ENCODE results near the gene NT5DC3. TPM values are rescaled to one million over a fixed set of nuclear protein-coding genes. Genes with fewer than 3 reads are reported as not detected.

NT5DC3 gene
- total and polyA plus RNA-seq, 4 donors = 1.3 to 9.0 (median 4.4) TPM

DNA sequence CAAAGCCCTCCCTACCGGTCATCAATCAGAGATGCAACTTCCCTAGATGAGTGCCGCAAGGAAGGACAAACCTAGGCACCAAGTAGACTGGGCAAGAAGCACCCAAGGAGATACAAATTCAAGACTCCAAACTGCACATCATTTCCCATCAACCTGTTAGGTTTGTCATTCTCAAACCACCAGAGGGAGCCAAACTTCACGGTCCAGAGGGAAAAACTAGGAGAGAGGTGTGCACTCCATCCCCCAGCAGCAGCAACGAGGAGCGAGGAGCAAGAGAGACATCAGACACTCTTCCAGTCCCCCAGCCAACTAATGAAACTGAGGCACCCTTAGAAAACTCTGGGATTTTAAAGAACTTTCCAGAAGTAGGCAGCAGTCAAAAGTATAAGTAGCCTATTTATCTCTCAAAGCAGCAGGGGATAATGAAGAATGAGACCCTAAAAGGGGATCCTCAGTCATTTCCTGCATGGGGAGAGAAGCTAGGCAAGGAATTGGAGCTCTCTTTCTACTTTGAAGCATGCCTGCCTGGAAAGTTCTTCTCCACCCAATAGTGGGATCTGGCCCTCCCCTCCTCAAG, 37.0 kb upstream of the NT5DC3 start:
- DNase-seq (ENCODE audit: low spot score) = peak; percentile 52
- Histone ChIP-seq H3K27ac (ENCODE audit: low read depth in 1 of 2, low read length in 2 of 2) (no peak overlapping the region), H3K9ac (ENCODE audit: low read depth in 1 of 2, low read length in 2 of 2) (no peak overlapping the region), H3K27me3 (ENCODE audit: control insufficient read depth in 4 of 4, insufficient read depth in 4 of 4, low read length in 3 of 4) (no peaks in the 10 kb centered on the region), H3K36me3 (ENCODE audit: control insufficient read depth in 4 of 4, insufficient read depth in 3 of 4, low read depth in 1 of 4, low read length in 3 of 4) (no peaks in the 10 kb centered on the region), H3K9me3 (ENCODE audit: control insufficient read depth in 4 of 4, low read length in 3 of 4) (no peaks in the 10 kb centered on the region), H3K4me1 (ENCODE audit: control insufficient read depth in 4 of 4, insufficient read depth in 4 of 4, low read length in 3 of 4) (no peaks in the 10 kb centered on the region), H3K4me3 (ENCODE audit: low read depth in 1 of 3, low read length in 3 of 3) (no peak overlapping the region)
- 9% methylated on average over 5 of the region's 5 CpGs for WGBS
- TF ChIP-seq, protein P1, sequence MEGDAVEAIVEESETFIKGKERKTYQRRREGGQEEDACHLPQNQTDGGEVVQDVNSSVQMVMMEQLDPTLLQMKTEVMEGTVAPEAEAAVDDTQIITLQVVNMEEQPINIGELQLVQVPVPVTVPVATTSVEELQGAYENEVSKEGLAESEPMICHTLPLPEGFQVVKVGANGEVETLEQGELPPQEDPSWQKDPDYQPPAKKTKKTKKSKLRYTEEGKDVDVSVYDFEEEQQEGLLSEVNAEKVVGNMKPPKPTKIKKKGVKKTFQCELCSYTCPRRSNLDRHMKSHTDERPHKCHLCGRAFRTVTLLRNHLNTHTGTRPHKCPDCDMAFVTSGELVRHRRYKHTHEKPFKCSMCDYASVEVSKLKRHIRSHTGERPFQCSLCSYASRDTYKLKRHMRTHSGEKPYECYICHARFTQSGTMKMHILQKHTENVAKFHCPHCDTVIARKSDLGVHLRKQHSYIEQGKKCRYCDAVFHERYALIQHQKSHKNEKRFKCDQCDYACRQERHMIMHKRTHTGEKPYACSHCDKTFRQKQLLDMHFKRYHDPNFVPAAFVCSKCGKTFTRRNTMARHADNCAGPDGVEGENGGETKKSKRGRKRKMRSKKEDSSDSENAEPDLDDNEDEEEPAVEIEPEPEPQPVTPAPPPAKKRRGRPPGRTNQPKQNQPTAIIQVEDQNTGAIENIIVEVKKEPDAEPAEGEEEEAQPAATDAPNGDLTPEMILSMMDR (IDR thresholded peaks at IDR 0.05; ENCODE audit: low read depth, low read length, missing input control) = peak; percentile 63
- no peak for TF ChIP-seq FOXA2 (IDR thresholded peaks at IDR 0.05)
- peak; percentile 92 to 97 for TF ChIP-seq RAD21 (IDR thresholded peaks at IDR 0.05)

DNA sequence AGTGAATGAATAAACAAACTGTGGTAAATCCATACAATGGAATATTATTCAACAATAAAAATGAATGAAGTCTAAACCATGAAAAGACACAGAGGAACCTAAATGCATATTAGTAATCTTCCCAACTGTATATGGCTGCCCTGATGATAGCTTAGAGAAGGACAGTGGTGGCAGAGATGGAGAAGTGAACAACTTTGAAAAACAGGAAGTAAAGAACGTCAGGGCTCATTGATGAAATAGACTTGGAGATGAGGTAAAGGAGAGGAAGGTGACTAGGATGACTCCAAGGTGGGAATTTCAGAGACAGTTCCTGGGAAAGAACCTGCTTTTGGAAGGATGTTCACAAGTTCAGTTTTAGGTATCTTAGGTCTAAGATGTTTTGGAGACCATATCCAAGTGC, 36.3 kb upstream of the NT5DC3 start:
- H3K9me3 ChIP-seq (ENCODE audit: control insufficient read depth in 4 of 4, low read length in 3 of 4) = no peaks in the 10 kb centered on the region
- DNase-seq (ENCODE audit: low spot score) = no peak
- WGBS = 63% methylated on average over 1 of the region's 1 CpG
- H3K27ac ChIP-seq (ENCODE audit: low read depth in 1 of 2, low read length in 2 of 2) = no peak overlapping the region
- H3K9ac ChIP-seq (ENCODE audit: low read depth in 1 of 2, low read length in 2 of 2) = no peak overlapping the region
- no peaks in the 10 kb centered on the region for H3K36me3 ChIP-seq (ENCODE audit: control insufficient read depth in 4 of 4, insufficient read depth in 3 of 4, low read depth in 1 of 4, low read length in 3 of 4)
- H3K4me1 ChIP-seq (ENCODE audit: control insufficient read depth in 4 of 4, insufficient read depth in 4 of 4, low read length in 3 of 4) = no peaks in the 10 kb centered on the region
- no peaks in the 10 kb centered on the region for H3K27me3 ChIP-seq (ENCODE audit: control insufficient read depth in 4 of 4, insufficient read depth in 4 of 4, low read length in 3 of 4)
- TF ChIP-seq JUND (IDR thresholded peaks at IDR 0.05) (no peak), FOXA1 (IDR thresholded peaks at IDR 0.05) (no peak), SP1 (IDR thresholded peaks at IDR 0.05) (no peak), HNF4G (IDR thresholded peaks at IDR 0.05) (no peak), YY1 (IDR thresholded peaks at IDR 0.05) (no peak), TAF1 (conservative IDR thresholded peaks at IDR 0.05) (no peak), NR2F2 (IDR thresholded peaks at IDR 0.05) (no peak), HNF4A (conservative IDR thresholded peaks at IDR 0.05) (no peak), RXRA (IDR thresholded peaks at IDR 0.05) (no peak), RAD21 (IDR thresholded peaks at IDR 0.05) (no peak)
- TF ChIP-seq, protein P2, sequence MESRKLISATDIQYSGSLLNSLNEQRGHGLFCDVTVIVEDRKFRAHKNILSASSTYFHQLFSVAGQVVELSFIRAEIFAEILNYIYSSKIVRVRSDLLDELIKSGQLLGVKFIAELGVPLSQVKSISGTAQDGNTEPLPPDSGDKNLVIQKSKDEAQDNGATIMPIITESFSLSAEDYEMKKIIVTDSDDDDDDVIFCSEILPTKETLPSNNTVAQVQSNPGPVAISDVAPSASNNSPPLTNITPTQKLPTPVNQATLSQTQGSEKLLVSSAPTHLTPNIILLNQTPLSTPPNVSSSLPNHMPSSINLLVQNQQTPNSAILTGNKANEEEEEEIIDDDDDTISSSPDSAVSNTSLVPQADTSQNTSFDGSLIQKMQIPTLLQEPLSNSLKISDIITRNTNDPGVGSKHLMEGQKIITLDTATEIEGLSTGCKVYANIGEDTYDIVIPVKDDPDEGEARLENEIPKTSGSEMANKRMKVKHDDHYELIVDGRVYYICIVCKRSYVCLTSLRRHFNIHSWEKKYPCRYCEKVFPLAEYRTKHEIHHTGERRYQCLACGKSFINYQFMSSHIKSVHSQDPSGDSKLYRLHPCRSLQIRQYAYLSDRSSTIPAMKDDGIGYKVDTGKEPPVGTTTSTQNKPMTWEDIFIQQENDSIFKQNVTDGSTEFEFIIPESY (IDR thresholded peaks at IDR 0.05) = no peak
- TF ChIP-seq, protein P3, sequence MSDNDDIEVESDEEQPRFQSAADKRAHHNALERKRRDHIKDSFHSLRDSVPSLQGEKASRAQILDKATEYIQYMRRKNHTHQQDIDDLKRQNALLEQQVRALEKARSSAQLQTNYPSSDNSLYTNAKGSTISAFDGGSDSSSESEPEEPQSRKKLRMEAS (IDR thresholded peaks at IDR 0.05) = no peak
- TF ChIP-seq, protein P4, sequence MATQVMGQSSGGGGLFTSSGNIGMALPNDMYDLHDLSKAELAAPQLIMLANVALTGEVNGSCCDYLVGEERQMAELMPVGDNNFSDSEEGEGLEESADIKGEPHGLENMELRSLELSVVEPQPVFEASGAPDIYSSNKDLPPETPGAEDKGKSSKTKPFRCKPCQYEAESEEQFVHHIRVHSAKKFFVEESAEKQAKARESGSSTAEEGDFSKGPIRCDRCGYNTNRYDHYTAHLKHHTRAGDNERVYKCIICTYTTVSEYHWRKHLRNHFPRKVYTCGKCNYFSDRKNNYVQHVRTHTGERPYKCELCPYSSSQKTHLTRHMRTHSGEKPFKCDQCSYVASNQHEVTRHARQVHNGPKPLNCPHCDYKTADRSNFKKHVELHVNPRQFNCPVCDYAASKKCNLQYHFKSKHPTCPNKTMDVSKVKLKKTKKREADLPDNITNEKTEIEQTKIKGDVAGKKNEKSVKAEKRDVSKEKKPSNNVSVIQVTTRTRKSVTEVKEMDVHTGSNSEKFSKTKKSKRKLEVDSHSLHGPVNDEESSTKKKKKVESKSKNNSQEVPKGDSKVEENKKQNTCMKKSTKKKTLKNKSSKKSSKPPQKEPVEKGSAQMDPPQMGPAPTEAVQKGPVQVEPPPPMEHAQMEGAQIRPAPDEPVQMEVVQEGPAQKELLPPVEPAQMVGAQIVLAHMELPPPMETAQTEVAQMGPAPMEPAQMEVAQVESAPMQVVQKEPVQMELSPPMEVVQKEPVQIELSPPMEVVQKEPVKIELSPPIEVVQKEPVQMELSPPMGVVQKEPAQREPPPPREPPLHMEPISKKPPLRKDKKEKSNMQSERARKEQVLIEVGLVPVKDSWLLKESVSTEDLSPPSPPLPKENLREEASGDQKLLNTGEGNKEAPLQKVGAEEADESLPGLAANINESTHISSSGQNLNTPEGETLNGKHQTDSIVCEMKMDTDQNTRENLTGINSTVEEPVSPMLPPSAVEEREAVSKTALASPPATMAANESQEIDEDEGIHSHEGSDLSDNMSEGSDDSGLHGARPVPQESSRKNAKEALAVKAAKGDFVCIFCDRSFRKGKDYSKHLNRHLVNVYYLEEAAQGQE (IDR thresholded peaks at IDR 0.05) = no peak
- TF ChIP-seq, protein P5, sequence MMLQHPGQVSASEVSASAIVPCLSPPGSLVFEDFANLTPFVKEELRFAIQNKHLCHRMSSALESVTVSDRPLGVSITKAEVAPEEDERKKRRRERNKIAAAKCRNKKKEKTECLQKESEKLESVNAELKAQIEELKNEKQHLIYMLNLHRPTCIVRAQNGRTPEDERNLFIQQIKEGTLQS (IDR thresholded peaks at IDR 0.05) = no peak
- TF ChIP-seq, protein P1 (IDR thresholded peaks at IDR 0.05; ENCODE audit: low read depth, low read length, missing input control) = no peak
- H3K4me3 ChIP-seq (ENCODE audit: low read depth in 1 of 3, low read length in 3 of 3) = no peak overlapping the region
